H9 (cell line): ENCODE results near the gene DEPP1. TPM values are rescaled to one million over a fixed set of nuclear protein-coding genes. Genes with fewer than 3 reads are reported as not detected.
A peak's percentile ranks its signal among the peaks of the same experiment; 100 is the strongest.

Experiments
- DNase-seq: peaks from one replicate; pipeline ENCODE4 v3.0.0-alpha.2; 2017
- H2AFZ ChIP-seq: one replicate; pipeline ENCODE4 v1.6.1; 2013; ENCODE audit warnings: mild to moderate bottlenecking, low read length, control low read depth, moderate library complexity
- H2AK5ac ChIP-seq: 2 replicates; pipeline ENCODE4 v1.6.1; 2013; ENCODE audit warnings: low read length, control low read depth, mixed read lengths; ENCODE audit not compliant: insufficient read length
- H2BK120ac ChIP-seq: one replicate; pipeline ENCODE4 v1.6.1; 2013; ENCODE audit warnings: low read depth, mild to moderate bottlenecking, low read length, control low read depth, inconsistent platforms; ENCODE audit not compliant: poor library complexity, severe bottlenecking
- H2BK12ac ChIP-seq: 2 replicates; pipeline ENCODE4 v1.6.1; 2013; ENCODE audit warnings: low read length, control low read depth, mixed read lengths, low read depth; ENCODE audit not compliant: insufficient read length
- H2BK15ac ChIP-seq: 2 replicates; pipeline ENCODE4 v1.6.1; 2013; ENCODE audit warnings: low read depth, low read length, control low read depth
- H2BK20ac ChIP-seq: one replicate; pipeline ENCODE4 v1.6.1; 2013; ENCODE audit warnings: low read depth, mild to moderate bottlenecking, low read length, control low read depth, inconsistent platforms; ENCODE audit not compliant: poor library complexity, severe bottlenecking
- H2BK5ac ChIP-seq: 2 replicates; pipeline ENCODE4 v1.6.1; 2013; ENCODE audit warnings: low read length, control low read depth, mixed read lengths; ENCODE audit not compliant: insufficient read length
- H3K14ac ChIP-seq: 2 replicates; pipeline ENCODE4 v1.6.1; 2013; ENCODE audit warnings: low read length, control low read depth; ENCODE audit not compliant: insufficient read depth
- H3K18ac ChIP-seq: 2 replicates; pipeline ENCODE4 v1.6.1; 2013; ENCODE audit warnings: low read depth, mild to moderate bottlenecking, mixed read lengths, low read length, control low read depth; ENCODE audit not compliant: insufficient read length
- H3K23ac ChIP-seq: 2 replicates; pipeline ENCODE4 v1.6.1; 2013; ENCODE audit warnings: low read length, control low read depth, mixed read lengths, low read depth; ENCODE audit not compliant: insufficient read length
- H3K23me2 ChIP-seq: 2 replicates; pipeline ENCODE4 v1.6.1; 2013; ENCODE audit warnings: low read depth, mild to moderate bottlenecking, mixed read lengths, low read length, control low read depth; ENCODE audit not compliant: insufficient read length, poor library complexity, severe bottlenecking
- H3K27ac ChIP-seq: 2 replicates; pipeline ENCODE4 v1.5.1; 2013; ENCODE audit warnings: low read length, control low read depth, mixed read lengths, low read depth; ENCODE audit not compliant: insufficient read length
- H3K27me3 ChIP-seq: 2 replicates; pipeline ENCODE4 v1.6.1; 2013; ENCODE audit warnings: low read length, control low read depth, inconsistent platforms; ENCODE audit not compliant: insufficient read depth
- H3K4ac ChIP-seq: 2 replicates; pipeline ENCODE4 v1.6.1; 2013; ENCODE audit warnings: low read depth, mild to moderate bottlenecking, control low read depth, inconsistent platforms, low read length, moderate library complexity
- H3K4me1 ChIP-seq: 2 replicates; pipeline ENCODE4 v1.6.1; 2013; ENCODE audit warnings: low read length, control low read depth, inconsistent platforms; ENCODE audit not compliant: insufficient read depth
- H3K4me2 ChIP-seq: 2 replicates; pipeline ENCODE4 v1.6.1; 2013; ENCODE audit warnings: low read length, control low read depth, mixed read lengths; ENCODE audit not compliant: insufficient read length, insufficient read depth
- H3K56ac ChIP-seq: 2 replicates; pipeline ENCODE4 v1.6.1; 2013; ENCODE audit warnings: low read depth, mild to moderate bottlenecking, mixed read lengths, low read length, control low read depth; ENCODE audit not compliant: insufficient read length
- H3K79me1 ChIP-seq: 2 replicates; pipeline ENCODE4 v1.6.1; 2013; ENCODE audit warnings: low read depth, mild to moderate bottlenecking, moderate library complexity, low read length, control low read depth, inconsistent platforms; ENCODE audit not compliant: insufficient read depth, poor library complexity, severe bottlenecking
- H3K79me2 ChIP-seq: 2 replicates; pipeline ENCODE4 v1.6.1; 2013; ENCODE audit warnings: low read length, control low read depth, inconsistent platforms; ENCODE audit not compliant: insufficient read depth
- H3K9ac ChIP-seq: 2 replicates; pipeline ENCODE4 v1.6.1; 2013; ENCODE audit warnings: low read length, control low read depth, mixed read lengths; ENCODE audit not compliant: insufficient read length; ENCODE audit errors: extremely low read depth
- H3K9me3 ChIP-seq: one replicate; pipeline ENCODE4 v1.6.1; 2013; ENCODE audit warnings: low read depth, low read length, inconsistent platforms; ENCODE audit not compliant: control insufficient read depth
- H3T11ph ChIP-seq: one replicate; pipeline ENCODE4 v1.6.1; 2013; ENCODE audit warnings: mild to moderate bottlenecking, low read length, control low read depth, inconsistent platforms
- H4K20me1 ChIP-seq: one replicate; pipeline ENCODE4 v1.6.1; 2013; ENCODE audit not compliant: control insufficient read depth, insufficient read length, insufficient read depth
- H4K5ac ChIP-seq: 2 replicates; pipeline ENCODE4 v1.6.1; 2013; ENCODE audit warnings: low read depth, mild to moderate bottlenecking, mixed read lengths, low read length, control low read depth; ENCODE audit not compliant: insufficient read length
- H4K8ac ChIP-seq: replicated peaks from 2 replicates; pipeline ENCODE4 v1.6.1; 2013; ENCODE audit warnings: low read length, control low read depth, mixed read lengths, low read depth; ENCODE audit not compliant: insufficient read length
- H4K91ac ChIP-seq: 2 replicates; pipeline ENCODE4 v1.6.1; 2013; ENCODE audit warnings: low read depth, mild to moderate bottlenecking, moderate library complexity, mixed read lengths, low read length, control low read depth; ENCODE audit not compliant: insufficient read length
- H3K27ac Mint-ChIP-seq, 3 experiments: 2 replicates in 2 of 3; 3 replicates in 1 of 3; pipeline ENCODE4 v1.8.0; 2020 to 2021; ENCODE audit warnings: mixed read lengths in 3 of 3, mild to moderate bottlenecking in 1 of 3, moderate library complexity in 1 of 3
- H3K27me3 Mint-ChIP-seq: 2 replicates; pipeline ENCODE4 v1.8.0; 2021; ENCODE audit warnings: low read depth, mild to moderate bottlenecking, moderate library complexity, mixed read lengths
- H3K36me3 Mint-ChIP-seq, 3 experiments: 2 replicates in 2 of 3; 3 replicates in 1 of 3; pipeline ENCODE4 v1.8.0; 2020 to 2021; ENCODE audit warnings: low read depth in 3 of 3, mixed read lengths in 3 of 3; ENCODE audit not compliant: insufficient read depth in 1 of 3
- H3K4me1 Mint-ChIP-seq, 2 experiments: 2 replicates each; pipeline ENCODE4 v1.8.0; 2020; ENCODE audit warnings: mixed read lengths in 2 of 2
- H3K4me3 Mint-ChIP-seq, 2 experiments: 2 replicates in 1 of 2; 3 replicates in 1 of 2; pipeline ENCODE4 v1.8.0; 2020 to 2021; ENCODE audit warnings: mild to moderate bottlenecking in 2 of 2, mixed read lengths in 2 of 2, moderate library complexity in 1 of 2
- H3K9me3 Mint-ChIP-seq, 2 experiments: 2 replicates in 1 of 2; 3 replicates in 1 of 2; pipeline ENCODE4 v1.8.0; 2020; ENCODE audit warnings: mild to moderate bottlenecking in 2 of 2, mixed read lengths in 2 of 2, moderate library complexity in 1 of 2
- WGBS: extraction: QIAGEN DNeasy Blood & Tissue Kit; methylation state at CpG from one replicate; pipeline ENCODE4 v1.1.7; 2013; ENCODE audit warnings: missing lambda C conversion rate, low lambda C conversion rate, mixed read lengths; ENCODE audit not compliant: insufficient read length; ENCODE audit errors: extremely low coverage; 5-methylcytosine and 5-hydroxymethylcytosine counted together
- total RNA-seq: library from RNA; stranded (reverse); gene quantifications from 2 replicates; pipeline ENCODE4 v1.2.1, GENCODE V29; 2021
- TF ChIP-seq, protein P1 (sequence below): fragments of 200-600 bp; sonication (generic); conservative IDR thresholded peaks from 3 replicates; pipeline ENCODE4 v1.8.0; 2021; ENCODE audit warnings: antibody characterized with exemption, mild to moderate bottlenecking

Gene DEPP1
- total RNA-seq, 1 experiment from 2014 or later: 2.4 TPM

- peak; percentile 50 for DNase-seq
These were observed 5.1 kb downstream of the DEPP1 start for GRCh38 chr10:44973323-44974081.

More at GRCh38 chr10:44973323-44974081, 5.1 kb downstream of the DEPP1 start:
- Mint-ChIP-seq H3K36me3 (peaks cover 5 to 27% (median 16%) of the 10 kb centered on the region in 3 experiments; a peak in 5 of 7 replicates), H3K4me3 (peak overlapping the region; percentile 17 to 22; a peak in 1 of 5 replicates), H3K27me3 (peaks cover 3% of the 10 kb centered on the region; the same call in 1 of the 2 replicates), H3K27ac (no peak overlapping the region; a peak in 2 of 7 replicates), H3K9me3 (no peaks in the 10 kb centered on the region; a peak in 1 of 5 replicates), H3K4me1 (peaks cover 46 to 47% of the 10 kb centered on the region in 2 experiments)
- no CpG with 5 or more reads among the region's 18 CpGs for WGBS
- H3K23me2 ChIP-seq: peaks cover 4% of the 10 kb centered on the region
- H2AFZ ChIP-seq: no peak overlapping the region
- no peak overlapping the region for H3K27ac ChIP-seq
- H3K56ac ChIP-seq: no peak overlapping the region
- H3K4ac ChIP-seq: no peak overlapping the region
- H3T11ph ChIP-seq: no peak overlapping the region
- no peaks in the 10 kb centered on the region for H3K79me2 ChIP-seq
- H4K91ac ChIP-seq: no peak overlapping the region
- H3K27me3 ChIP-seq: no peaks in the 10 kb centered on the region
- no peak overlapping the region for H2BK20ac ChIP-seq
- H2BK15ac ChIP-seq: no peak overlapping the region
- no peaks in the 10 kb centered on the region for H4K20me1 ChIP-seq
- H2BK5ac ChIP-seq: no peak overlapping the region
- peaks cover 10% of the 10 kb centered on the region for H3K4me1 ChIP-seq
- no peak overlapping the region for H3K14ac ChIP-seq
- H2BK120ac ChIP-seq: no peak overlapping the region
- H2AK5ac ChIP-seq: no peak overlapping the region
- TF ChIP-seq, protein P1, sequence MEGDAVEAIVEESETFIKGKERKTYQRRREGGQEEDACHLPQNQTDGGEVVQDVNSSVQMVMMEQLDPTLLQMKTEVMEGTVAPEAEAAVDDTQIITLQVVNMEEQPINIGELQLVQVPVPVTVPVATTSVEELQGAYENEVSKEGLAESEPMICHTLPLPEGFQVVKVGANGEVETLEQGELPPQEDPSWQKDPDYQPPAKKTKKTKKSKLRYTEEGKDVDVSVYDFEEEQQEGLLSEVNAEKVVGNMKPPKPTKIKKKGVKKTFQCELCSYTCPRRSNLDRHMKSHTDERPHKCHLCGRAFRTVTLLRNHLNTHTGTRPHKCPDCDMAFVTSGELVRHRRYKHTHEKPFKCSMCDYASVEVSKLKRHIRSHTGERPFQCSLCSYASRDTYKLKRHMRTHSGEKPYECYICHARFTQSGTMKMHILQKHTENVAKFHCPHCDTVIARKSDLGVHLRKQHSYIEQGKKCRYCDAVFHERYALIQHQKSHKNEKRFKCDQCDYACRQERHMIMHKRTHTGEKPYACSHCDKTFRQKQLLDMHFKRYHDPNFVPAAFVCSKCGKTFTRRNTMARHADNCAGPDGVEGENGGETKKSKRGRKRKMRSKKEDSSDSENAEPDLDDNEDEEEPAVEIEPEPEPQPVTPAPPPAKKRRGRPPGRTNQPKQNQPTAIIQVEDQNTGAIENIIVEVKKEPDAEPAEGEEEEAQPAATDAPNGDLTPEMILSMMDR: no peak
- no peak overlapping the region for H4K5ac ChIP-seq
- no peak overlapping the region for H3K9ac ChIP-seq
- H4K8ac ChIP-seq: no peak overlapping the region
- no peak overlapping the region for H3K4me2 ChIP-seq
- H3K9me3 ChIP-seq: no peaks in the 10 kb centered on the region
- H3K23ac ChIP-seq: no peak overlapping the region
- H2BK12ac ChIP-seq: no peak overlapping the region
- H3K79me1 ChIP-seq: no peaks in the 10 kb centered on the region
- no peak overlapping the region for H3K18ac ChIP-seq
